Suprapubic skin (tissue), 4 donors: ENCODE results near the gene B9D2.

ENCODE experiments used
- EP300 ChIP-seq: sonication (generic); formaldehyde crosslinking; IDR thresholded peaks from one replicate; pipeline ENCODE4 v1.6.1; 2017; ENCODE audit warnings: antibody characterized with exemption
- POLR2A ChIP-seq, 2 donors: fragments of 450-650 bp; IDR thresholded peaks; one replicate each; pipeline ENCODE4 v1.6.1; 2017; ENCODE audit warnings: antibody characterized with exemption in 2 of 2, mild to moderate bottlenecking in 2 of 2, moderate library complexity in 2 of 2
- POLR2AphosphoS5 ChIP-seq, 3 donors: sonication (generic); formaldehyde crosslinking; IDR thresholded peaks; one replicate each; pipeline ENCODE4 v1.6.1; 2017; ENCODE audit warnings: antibody characterized with exemption in 3 of 3
- TF ChIP-seq, protein P1 (sequence below), 2 donors: fragments of 200-600 bp in 1 of 2; fragments of 450-650 bp in 1 of 2; sonication (generic) in 1 of 2; IDR thresholded peaks; one replicate each; pipeline ENCODE4 v1.5.1; 2016 to 2019; ENCODE audit warnings: antibody characterized with exemption in 2 of 2, mild to moderate bottlenecking in 1 of 2, moderate library complexity in 1 of 2

DNA sequence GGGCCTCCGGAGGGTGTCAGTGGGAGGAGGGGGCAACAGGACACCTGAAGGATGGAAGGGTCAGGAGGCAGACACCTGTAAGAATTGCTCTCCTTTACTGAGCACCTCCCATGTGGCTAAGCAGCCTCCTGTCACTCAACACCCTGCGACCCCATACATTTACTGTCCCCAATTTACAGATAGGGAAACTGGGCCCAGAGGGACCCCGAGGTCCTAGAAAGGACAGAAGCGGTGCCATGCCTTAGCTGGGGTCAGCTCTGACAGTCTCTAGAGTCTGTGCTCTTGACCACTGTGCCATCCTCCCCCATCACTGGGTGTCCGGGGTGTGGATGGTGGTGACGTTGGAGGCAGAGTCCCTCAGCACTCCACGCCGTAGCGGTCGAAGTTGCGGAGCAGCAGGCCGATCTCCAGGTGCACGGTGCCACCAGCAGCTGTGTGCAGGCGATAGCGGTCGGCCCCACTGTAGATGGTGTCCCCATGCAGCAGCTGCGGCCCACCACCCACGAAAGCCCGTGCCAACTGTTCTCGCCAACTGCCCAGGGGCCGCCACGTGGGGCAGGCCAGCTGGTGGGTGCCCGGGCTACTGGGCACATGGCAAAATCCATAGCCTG is 9.5 kb downstream of the B9D2 start:
- TF ChIP-seq EP300 (no peak), POLR2AphosphoS5 (IDR thresholded peaks at IDR 0.05) (no peak), POLR2A (IDR thresholded peaks at IDR 0.05) (no peak)
- TF ChIP-seq, protein P1, sequence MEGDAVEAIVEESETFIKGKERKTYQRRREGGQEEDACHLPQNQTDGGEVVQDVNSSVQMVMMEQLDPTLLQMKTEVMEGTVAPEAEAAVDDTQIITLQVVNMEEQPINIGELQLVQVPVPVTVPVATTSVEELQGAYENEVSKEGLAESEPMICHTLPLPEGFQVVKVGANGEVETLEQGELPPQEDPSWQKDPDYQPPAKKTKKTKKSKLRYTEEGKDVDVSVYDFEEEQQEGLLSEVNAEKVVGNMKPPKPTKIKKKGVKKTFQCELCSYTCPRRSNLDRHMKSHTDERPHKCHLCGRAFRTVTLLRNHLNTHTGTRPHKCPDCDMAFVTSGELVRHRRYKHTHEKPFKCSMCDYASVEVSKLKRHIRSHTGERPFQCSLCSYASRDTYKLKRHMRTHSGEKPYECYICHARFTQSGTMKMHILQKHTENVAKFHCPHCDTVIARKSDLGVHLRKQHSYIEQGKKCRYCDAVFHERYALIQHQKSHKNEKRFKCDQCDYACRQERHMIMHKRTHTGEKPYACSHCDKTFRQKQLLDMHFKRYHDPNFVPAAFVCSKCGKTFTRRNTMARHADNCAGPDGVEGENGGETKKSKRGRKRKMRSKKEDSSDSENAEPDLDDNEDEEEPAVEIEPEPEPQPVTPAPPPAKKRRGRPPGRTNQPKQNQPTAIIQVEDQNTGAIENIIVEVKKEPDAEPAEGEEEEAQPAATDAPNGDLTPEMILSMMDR (IDR thresholded peaks at IDR 0.05) = no peak
